CD4-positive, alpha-beta T cell treated with Interleukin-12 subunit alpha and Interleukin-12 subunit beta, for 1 hour (primary cell): ENCODE data around the gene HBEGF.

Experiments used
- DNase-seq: peaks from one replicate; pipeline ENCODE4 v3.0.0-alpha.2; 2020

Gene HBEGF

GRCh38 chr5:140301136-140301535 lies 45.3 kb downstream of the HBEGF start:
- no peak for DNase-seq

GRCh38 chr5:140299056-140299455 lies 47.3 kb downstream of the HBEGF start:
- DNase-seq = no peak

- no peak for DNase-seq
These were observed 48.2 kb downstream of the HBEGF start for GRCh38 chr5:140298183-140298601.

GRCh38 chr5:140297283-140297682 lies 49.1 kb downstream of the HBEGF start:
- DNase-seq = no peak

- no peak for DNase-seq
These were observed 50.1 kb downstream of the HBEGF start for GRCh38 chr5:140296289-140296688.

GRCh38 chr5:140295414-140295813 lies 51.0 kb downstream of the HBEGF start:
- DNase-seq = no peak

- DNase-seq = no peak
These were observed 51.6 kb downstream of the HBEGF start for GRCh38 chr5:140294753-140295152.

GRCh38 chr5:140293849-140294100 lies 52.6 kb downstream of the HBEGF start:
- no peak for DNase-seq

- DNase-seq = no peak
These were observed 53.1 kb downstream of the HBEGF start for GRCh38 chr5:140293091-140293848.

GRCh38 chr5:140292212-140293036 lies 54.0 kb downstream of the HBEGF start:
- no peak for DNase-seq

GRCh38 chr5:140287801-140288521 lies 58.4 kb downstream of the HBEGF start:
- no peak for DNase-seq

GRCh38 chr5:140286424-140286823 lies 60.0 kb downstream of the HBEGF start:
- DNase-seq = no peak

GRCh38 chr5:140284013-140284412 lies 62.4 kb downstream of the HBEGF start:
- no peak for DNase-seq
